Fibroblast of skin of back (primary cell): Measurements from ENCODE around the gene TIMM44.
A peak's percentile ranks its signal among the peaks of the same experiment; 100 is the strongest.
"Not testable (repeated sequence)": the region's sequence is repeated elsewhere in the genome, so short reads cannot be mapped to it uniquely, and the experiment has no call there.

Experiments used
- DNase-seq: peaks from one replicate; pipeline ENCODE4 v3.0.0-alpha.2; 2013

The TIMM44 gene

GRCh38 chr19:7947939-7948338 lies 4.5 kb upstream of the TIMM44 start:
- no peak for DNase-seq

GRCh38 chr19:7944177-7944761 lies 803 bp upstream of the TIMM44 start:
- peak; percentile 94 for DNase-seq

GRCh38 chr19:7942981-7943443 lies 454 bp downstream of the TIMM44 start:
- DNase-seq, result no peak

- no peak for DNase-seq
These were observed 1.4 kb downstream of the TIMM44 start for GRCh38 chr19:7941895-7942596.

- no peak for DNase-seq
These were observed 2.6 kb downstream of the TIMM44 start for GRCh38 chr19:7940841-7941240.

GRCh38 chr19:7934766-7935165 lies 8.7 kb downstream of the TIMM44 start:
- no peak for DNase-seq

- no peak for DNase-seq
These were observed 9.4 kb downstream of the TIMM44 start for GRCh38 chr19:7933828-7934725.

- no peak for DNase-seq
These were observed 10.1 kb downstream of the TIMM44 start for GRCh38 chr19:7933411-7933810.

- no peak for DNase-seq
These were observed 10.6 kb downstream of the TIMM44 start for GRCh38 chr19:7932930-7933300.

GRCh38 chr19:7932276-7932929 lies 11.1 kb downstream of the TIMM44 start:
- no peak for DNase-seq

GRCh38 chr19:7931221-7932061 lies 12.0 kb downstream of the TIMM44 start:
- no peak for DNase-seq

GRCh38 chr19:7930765-7931164 lies 12.7 kb downstream of the TIMM44 start:
- DNase-seq, result no peak

- not testable (repeated sequence) for DNase-seq
These were observed 13.4 kb downstream of the TIMM44 start for GRCh38 chr19:7930030-7930429.

- DNase-seq, result peak; percentile 81
These were observed 14.4 kb downstream of the TIMM44 start for GRCh38 chr19:7928741-7929701.

- DNase-seq, result no peak
These were observed 15.1 kb downstream of the TIMM44 start for GRCh38 chr19:7928334-7928706.

- no peak for DNase-seq
These were observed 15.7 kb downstream of the TIMM44 start for GRCh38 chr19:7927605-7928333.

- DNase-seq, result no peak
These were observed 16.5 kb downstream of the TIMM44 start for GRCh38 chr19:7926727-7927604.

- peak; percentile 55 for DNase-seq
These were observed 17.3 kb downstream of the TIMM44 start, which contains the start of gene CTXN1 for GRCh38 chr19:7926021-7926726. TSS of gene CTXN1 (minus strand) at chr19:7926135. CDS start at chr19:7925538, 597 bp downstream.
